Measurements from ENCODE around the gene PDLIM1. TPM values are rescaled to one million over a fixed set of nuclear protein-coding genes. Genes with fewer than 3 reads are reported as not detected.

The PDLIM1 gene
- total RNA-seq, 1 experiment from 2014 or later: 17.9 TPM

- no peak for DNase-seq (ENCODE audit: low read depth)
Measured at GRCh38 chr10:95315509-95315908, 24.7 kb upstream of the PDLIM1 start.

GRCh38 chr10:95314192-95314918 is 23.6 kb upstream of the PDLIM1 start:
- no peak for DNase-seq (ENCODE audit: low read depth)

- no peak for DNase-seq (ENCODE audit: low read depth)
Measured at GRCh38 chr10:95312986-95313495, 22.2 kb upstream of the PDLIM1 start.

- DNase-seq (ENCODE audit: low read depth): no peak
Measured at GRCh38 chr10:95312257-95312656, 21.5 kb upstream of the PDLIM1 start.

GRCh38 chr10:95309958-95310357 is 19.2 kb upstream of the PDLIM1 start:
- DNase-seq (ENCODE audit: low read depth): no peak

- DNase-seq (ENCODE audit: low read depth): peak; percentile 98
Measured at GRCh38 chr10:95308389-95309302, 17.8 kb upstream of the PDLIM1 start.

GRCh38 chr10:95306851-95307250 is 16.0 kb upstream of the PDLIM1 start:
- DNase-seq (ENCODE audit: low read depth): no peak

- no peak for DNase-seq (ENCODE audit: low read depth)
Measured at GRCh38 chr10:95306318-95306650, 15.5 kb upstream of the PDLIM1 start.

- no peak for DNase-seq (ENCODE audit: low read depth)
Measured at GRCh38 chr10:95305606-95306317, 15.0 kb upstream of the PDLIM1 start.

GRCh38 chr10:95304976-95305375 is 14.2 kb upstream of the PDLIM1 start:
- DNase-seq (ENCODE audit: low read depth): no peak

- no peak for DNase-seq (ENCODE audit: low read depth)
Measured at GRCh38 chr10:95304463-95304862, 13.7 kb upstream of the PDLIM1 start.

- DNase-seq (ENCODE audit: low read depth): no peak
Measured at GRCh38 chr10:95303950-95304349, 13.1 kb upstream of the PDLIM1 start.

GRCh38 chr10:95303535-95303934 is 12.7 kb upstream of the PDLIM1 start:
- peak; percentile 40 for DNase-seq (ENCODE audit: low read depth)

- no peak for DNase-seq (ENCODE audit: low read depth)
Measured at GRCh38 chr10:95300022-95300539, 9.3 kb upstream of the PDLIM1 start.

GRCh38 chr10:95297402-95297801 is 6.6 kb upstream of the PDLIM1 start:
- DNase-seq (ENCODE audit: low read depth): no peak

- DNase-seq (ENCODE audit: low read depth): no peak
Measured at GRCh38 chr10:95296764-95297163, 6.0 kb upstream of the PDLIM1 start.

GRCh38 chr10:95295031-95295755 is 4.4 kb upstream of the PDLIM1 start:
- no peak for DNase-seq (ENCODE audit: low read depth)

- DNase-seq (ENCODE audit: low read depth): no peak
Measured at GRCh38 chr10:95293631-95294030, 2.8 kb upstream of the PDLIM1 start.

GRCh38 chr10:95291365-95292039 is 699 bp upstream of the PDLIM1 start:
- peak; percentile 22 for DNase-seq (ENCODE audit: low read depth)

- DNase-seq (ENCODE audit: low read depth): no peak
Measured at GRCh38 chr10:95289921-95290421, 832 bp downstream of the PDLIM1 start.

Data from HT1080 (cell line).